Osteoblast (primary cell): ENCODE results near the gene PSMG3. TPM values are rescaled to one million over a fixed set of nuclear protein-coding genes. Genes with fewer than 3 reads are reported as not detected.

Experiments used
- DNase-seq: peaks from one replicate; pipeline ENCODE4 v3.0.0; 2011; ENCODE audit warnings: low spot score, mixed read lengths; ENCODE audit not compliant: insufficient read length; ENCODE audit errors: missing footprints
- H2AFZ ChIP-seq: 2 replicates; pipeline ENCODE4 v1.6.0; 2011; ENCODE audit warnings: mild to moderate bottlenecking, low read length
- H3K27ac ChIP-seq: 2 replicates; pipeline ENCODE4 v1.5.1; 2011; ENCODE audit warnings: mild to moderate bottlenecking, low read depth, low read length, moderate library complexity
- H3K27me3 ChIP-seq: 2 replicates; pipeline ENCODE4 v1.6.0; 2012; ENCODE audit warnings: mild to moderate bottlenecking, control low read depth, inconsistent platforms, low read length, moderate library complexity; ENCODE audit not compliant: insufficient read depth
- H3K36me3 ChIP-seq: 2 replicates; pipeline ENCODE4 v1.5.1; 2011; ENCODE audit warnings: mild to moderate bottlenecking, low read length, control low read depth, moderate library complexity; ENCODE audit not compliant: insufficient read depth
- H3K4me1 ChIP-seq: 2 replicates; pipeline ENCODE4 v1.5.1; 2011; ENCODE audit warnings: mild to moderate bottlenecking, low read length, control low read depth, moderate library complexity; ENCODE audit not compliant: insufficient read depth
- H3K4me2 ChIP-seq: 2 replicates; pipeline ENCODE4 v1.6.0; 2011; ENCODE audit warnings: mild to moderate bottlenecking, low read length; ENCODE audit not compliant: insufficient read depth
- H3K4me3 ChIP-seq: fragments of 200-600 bp; sonication (generic); 3 replicates; pipeline ENCODE4 v1.5.1; 2012; ENCODE audit warnings: mild to moderate bottlenecking, low read length, inconsistent platforms; ENCODE audit not compliant: insufficient read depth
- H3K79me2 ChIP-seq: 2 replicates; pipeline ENCODE4 v1.6.0; 2012; ENCODE audit warnings: mild to moderate bottlenecking, low read length, control low read depth, inconsistent platforms; ENCODE audit not compliant: insufficient read depth
- H3K9me3 ChIP-seq: 2 replicates; pipeline ENCODE4 v1.5.1; 2011; ENCODE audit warnings: low read depth, low read length, control low read depth
- H4K20me1 ChIP-seq: 2 replicates; pipeline ENCODE4 v1.6.0; 2012; ENCODE audit warnings: mild to moderate bottlenecking, low read length, control low read depth; ENCODE audit not compliant: insufficient read depth
- CTCF ChIP-seq: IDR thresholded peaks from 2 replicates; pipeline ENCODE4 v1.5.1; 2011; ENCODE audit warnings: mild to moderate bottlenecking, low read depth, low read length, moderate library complexity; ENCODE audit errors: extremely low read depth
- total RNA-seq: library from RNA; depleted of rRNA; stranded (reverse); fragments of >200 nt; gene quantifications from 2 replicates; pipeline ENCODE4 v1.2.3, GENCODE V29; 2012

The PSMG3 gene
- total RNA-seq, 1 donor: 38.7 TPM

DNA sequence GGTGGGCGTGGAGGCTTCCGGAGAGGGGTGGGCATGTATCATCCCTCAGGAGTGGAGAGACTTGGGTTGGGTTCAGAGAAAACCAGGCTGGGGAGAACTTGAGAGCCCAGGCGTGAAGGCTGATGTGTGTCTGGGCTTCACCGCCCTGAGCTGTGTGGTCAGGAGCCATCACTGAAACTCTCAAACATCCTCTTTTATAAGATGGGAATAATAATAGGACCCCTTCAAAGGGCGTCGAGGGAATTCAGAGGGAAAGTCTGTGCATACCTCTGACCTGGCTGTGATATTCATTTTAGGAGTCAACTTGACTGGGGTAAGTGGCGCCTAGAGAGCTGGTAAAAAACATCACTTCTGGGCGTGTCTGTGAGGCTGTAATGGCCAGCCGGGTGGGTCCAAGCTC is 21.1 kb upstream of the PSMG3 start:
- no peak overlapping the region for H3K4me2 ChIP-seq
- no peak overlapping the region for H3K4me3 ChIP-seq
- no peaks in the 10 kb centered on the region for H3K4me1 ChIP-seq
- no peak overlapping the region for H3K27ac ChIP-seq
- H3K27me3 ChIP-seq: peaks cover 62% of the 10 kb centered on the region
- TF ChIP-seq CTCF: no peak
- no peaks in the 10 kb centered on the region for H4K20me1 ChIP-seq
- H3K9me3 ChIP-seq: peaks cover 4% of the 10 kb centered on the region
- no peaks in the 10 kb centered on the region for H3K79me2 ChIP-seq
- H3K36me3 ChIP-seq: no peaks in the 10 kb centered on the region
- no peak overlapping the region for H2AFZ ChIP-seq
- DNase-seq: peak; percentile 58

GRCh38 chr7:1590476-1590875 is 20.6 kb upstream of the PSMG3 start:
- Histone ChIP-seq H3K36me3 (no peaks in the 10 kb centered on the region), H3K9me3 (peaks cover 4% of the 10 kb centered on the region), H3K4me1 (no peaks in the 10 kb centered on the region), H3K4me3 (no peak overlapping the region), H3K27me3 (peaks cover 60% of the 10 kb centered on the region), H3K79me2 (no peaks in the 10 kb centered on the region), H4K20me1 (no peaks in the 10 kb centered on the region), H2AFZ (no peak overlapping the region), H3K27ac (no peak overlapping the region), H3K4me2 (no peak overlapping the region)
- TF ChIP-seq CTCF: no peak
- peak; percentile 38 for DNase-seq

- peaks cover 54% of the 10 kb centered on the region for H3K27me3 ChIP-seq
- no peak for TF ChIP-seq CTCF
- H3K4me2 ChIP-seq: no peak overlapping the region
- no peak overlapping the region for H2AFZ ChIP-seq
- H3K4me1 ChIP-seq: no peaks in the 10 kb centered on the region
- H3K4me3 ChIP-seq: no peak overlapping the region
- DNase-seq: no peak
- H3K79me2 ChIP-seq: no peaks in the 10 kb centered on the region
- no peaks in the 10 kb centered on the region for H3K36me3 ChIP-seq
- no peak overlapping the region for H3K27ac ChIP-seq
- H3K9me3 ChIP-seq: peaks cover 4% of the 10 kb centered on the region
- no peaks in the 10 kb centered on the region for H4K20me1 ChIP-seq
Observed at GRCh38 chr7:1588978-1589377, 19.1 kb upstream of the PSMG3 start.

DNA sequence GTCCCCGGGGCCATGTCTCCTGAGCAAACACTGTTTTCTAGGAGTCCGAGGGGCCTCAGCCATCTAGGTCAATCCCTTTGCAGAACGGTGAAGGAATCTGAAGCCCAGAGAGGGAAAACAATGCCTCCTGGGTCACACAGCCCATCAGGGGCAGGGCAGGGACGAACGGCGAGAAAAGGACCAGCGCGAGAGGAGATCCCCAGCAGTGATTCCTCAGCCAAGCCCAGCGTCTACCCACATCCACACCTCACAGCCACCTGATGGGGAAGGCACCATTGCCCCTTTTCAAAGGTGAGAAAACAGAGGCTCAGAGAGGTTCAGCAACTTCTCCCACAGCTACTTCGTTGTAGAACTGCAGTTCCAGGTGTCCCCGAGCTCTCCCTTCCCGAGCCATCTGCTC is 17.9 kb upstream of the PSMG3 start:
- Histone ChIP-seq H2AFZ (no peak overlapping the region), H3K4me1 (no peaks in the 10 kb centered on the region), H3K9me3 (peaks cover 4% of the 10 kb centered on the region), H3K27ac (no peak overlapping the region), H3K36me3 (no peaks in the 10 kb centered on the region), H3K4me3 (no peak overlapping the region), H4K20me1 (no peaks in the 10 kb centered on the region), H3K79me2 (no peaks in the 10 kb centered on the region), H3K27me3 (peaks cover 45% of the 10 kb centered on the region), H3K4me2 (no peak overlapping the region)
- peak; percentile 58 for DNase-seq
- no peak for TF ChIP-seq CTCF
